ENCODE data around the gene CHST2.

DNA sequence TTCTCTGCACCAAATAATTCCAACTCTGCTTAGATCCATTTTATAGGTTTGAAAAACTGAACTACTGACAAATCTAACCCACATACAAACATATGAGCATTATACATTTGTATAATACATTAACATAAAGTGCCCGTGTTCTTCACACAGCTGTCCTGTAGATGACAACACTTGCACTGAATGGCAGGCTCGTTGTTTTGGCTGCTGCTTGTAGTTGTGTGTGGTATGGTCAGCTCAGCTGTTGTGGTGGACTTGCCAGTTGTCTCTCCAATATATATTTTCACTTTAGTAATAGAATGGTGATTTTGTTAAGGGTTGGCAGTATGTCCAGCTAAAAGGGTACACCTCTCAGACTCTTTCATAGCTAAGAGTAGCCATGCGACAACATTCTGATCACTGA lies 30.5 kb downstream of the CHST2 start:
- TF ChIP-seq, protein P1, sequence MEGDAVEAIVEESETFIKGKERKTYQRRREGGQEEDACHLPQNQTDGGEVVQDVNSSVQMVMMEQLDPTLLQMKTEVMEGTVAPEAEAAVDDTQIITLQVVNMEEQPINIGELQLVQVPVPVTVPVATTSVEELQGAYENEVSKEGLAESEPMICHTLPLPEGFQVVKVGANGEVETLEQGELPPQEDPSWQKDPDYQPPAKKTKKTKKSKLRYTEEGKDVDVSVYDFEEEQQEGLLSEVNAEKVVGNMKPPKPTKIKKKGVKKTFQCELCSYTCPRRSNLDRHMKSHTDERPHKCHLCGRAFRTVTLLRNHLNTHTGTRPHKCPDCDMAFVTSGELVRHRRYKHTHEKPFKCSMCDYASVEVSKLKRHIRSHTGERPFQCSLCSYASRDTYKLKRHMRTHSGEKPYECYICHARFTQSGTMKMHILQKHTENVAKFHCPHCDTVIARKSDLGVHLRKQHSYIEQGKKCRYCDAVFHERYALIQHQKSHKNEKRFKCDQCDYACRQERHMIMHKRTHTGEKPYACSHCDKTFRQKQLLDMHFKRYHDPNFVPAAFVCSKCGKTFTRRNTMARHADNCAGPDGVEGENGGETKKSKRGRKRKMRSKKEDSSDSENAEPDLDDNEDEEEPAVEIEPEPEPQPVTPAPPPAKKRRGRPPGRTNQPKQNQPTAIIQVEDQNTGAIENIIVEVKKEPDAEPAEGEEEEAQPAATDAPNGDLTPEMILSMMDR (IDR thresholded peaks at IDR 0.05): no peak
- TF ChIP-seq POLR2A (IDR thresholded peaks at IDR 0.05) (no peak), EP300 (IDR thresholded peaks at IDR 0.05) (no peak)

All from ovary (tissue), 3 donors.